K562 (cell line): ENCODE results near the gene GLRA2.

Experiments
- POLR2AphosphoS2 ChIP-seq: IDR thresholded peaks from 2 replicates; pipeline ENCODE4 v1.6.1; 2012; ENCODE audit warnings: low read length, improper control_type of control experiment
- RFX1 ChIP-seq: fragments of 450-650 bp; IDR thresholded peaks from 2 replicates; pipeline ENCODE4 v1.6.1; 2016; ENCODE audit warnings: mild to moderate bottlenecking, moderate library complexity
- TF ChIP-seq, protein P1 (sequence below): fragments of 250-450 bp; sonication (Bioruptor Pico); IDR thresholded peaks from 2 replicates; pipeline ENCODE4 v1.5.0; 2020; ENCODE audit warnings: mild to moderate bottlenecking
- TF ChIP-seq, protein P2 (sequence below), 3 experiments: IDR thresholded peaks in 2 of 3; conservative IDR thresholded peaks in 1 of 3; 2 replicates each; pipeline ENCODE4 v1.5.1; 2011 to 2012; ENCODE audit warnings: low read length in 3 of 3, mild to moderate bottlenecking in 3 of 3, control low read depth in 2 of 3, improper control_type of control experiment in 1 of 3, inconsistent platforms in 1 of 3, low read depth in 1 of 3, mixed read lengths in 1 of 3, moderate library complexity in 1 of 3; ENCODE audit not compliant: insufficient read depth in 2 of 3

DNA sequence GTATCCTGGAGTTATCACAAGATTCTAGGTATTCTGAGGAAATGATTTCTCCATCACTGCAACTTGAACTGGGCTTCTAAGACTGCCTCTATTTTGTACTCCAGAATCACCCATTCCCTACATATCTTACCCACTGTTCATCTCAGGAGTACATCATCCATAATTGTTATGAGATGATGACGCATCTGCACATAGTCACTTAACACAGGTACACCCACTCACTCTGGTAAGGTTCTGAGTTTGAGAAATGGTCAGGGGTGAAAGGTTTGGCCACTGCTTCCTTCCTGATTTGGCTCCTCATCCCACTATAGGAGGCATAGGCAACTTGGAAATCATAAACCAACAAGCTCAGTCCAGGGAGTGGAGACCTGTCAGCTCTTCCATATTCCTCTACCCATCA, 143.9 kb downstream of the GLRA2 start:
- TF ChIP-seq, protein P1, sequence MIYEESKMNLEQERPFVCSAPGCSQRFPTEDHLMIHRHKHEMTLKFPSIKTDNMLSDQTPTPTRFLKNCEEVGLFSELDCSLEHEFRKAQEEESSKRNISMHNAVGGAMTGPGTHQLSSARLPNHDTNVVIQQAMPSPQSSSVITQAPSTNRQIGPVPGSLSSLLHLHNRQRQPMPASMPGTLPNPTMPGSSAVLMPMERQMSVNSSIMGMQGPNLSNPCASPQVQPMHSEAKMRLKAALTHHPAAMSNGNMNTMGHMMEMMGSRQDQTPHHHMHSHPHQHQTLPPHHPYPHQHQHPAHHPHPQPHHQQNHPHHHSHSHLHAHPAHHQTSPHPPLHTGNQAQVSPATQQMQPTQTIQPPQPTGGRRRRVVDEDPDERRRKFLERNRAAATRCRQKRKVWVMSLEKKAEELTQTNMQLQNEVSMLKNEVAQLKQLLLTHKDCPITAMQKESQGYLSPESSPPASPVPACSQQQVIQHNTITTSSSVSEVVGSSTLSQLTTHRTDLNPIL: no peak
- TF ChIP-seq POLR2AphosphoS2 (no peak), RFX1 (no peak)
- TF ChIP-seq, protein P2, sequence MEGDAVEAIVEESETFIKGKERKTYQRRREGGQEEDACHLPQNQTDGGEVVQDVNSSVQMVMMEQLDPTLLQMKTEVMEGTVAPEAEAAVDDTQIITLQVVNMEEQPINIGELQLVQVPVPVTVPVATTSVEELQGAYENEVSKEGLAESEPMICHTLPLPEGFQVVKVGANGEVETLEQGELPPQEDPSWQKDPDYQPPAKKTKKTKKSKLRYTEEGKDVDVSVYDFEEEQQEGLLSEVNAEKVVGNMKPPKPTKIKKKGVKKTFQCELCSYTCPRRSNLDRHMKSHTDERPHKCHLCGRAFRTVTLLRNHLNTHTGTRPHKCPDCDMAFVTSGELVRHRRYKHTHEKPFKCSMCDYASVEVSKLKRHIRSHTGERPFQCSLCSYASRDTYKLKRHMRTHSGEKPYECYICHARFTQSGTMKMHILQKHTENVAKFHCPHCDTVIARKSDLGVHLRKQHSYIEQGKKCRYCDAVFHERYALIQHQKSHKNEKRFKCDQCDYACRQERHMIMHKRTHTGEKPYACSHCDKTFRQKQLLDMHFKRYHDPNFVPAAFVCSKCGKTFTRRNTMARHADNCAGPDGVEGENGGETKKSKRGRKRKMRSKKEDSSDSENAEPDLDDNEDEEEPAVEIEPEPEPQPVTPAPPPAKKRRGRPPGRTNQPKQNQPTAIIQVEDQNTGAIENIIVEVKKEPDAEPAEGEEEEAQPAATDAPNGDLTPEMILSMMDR (IDR thresholded peaks at IDR 0.05 in 2 of 3, conservative IDR thresholded peaks at IDR 0.05 in 1 of 3; ENCODE audit: insufficient read depth in 2 of 3, low read depth in 1 of 3, low read length in 3 of 3): no peak
